Ectodermal cell (in vitro differentiated cells): Measurements from ENCODE around the gene TANC2.

Experiments
- H3K27ac ChIP-seq: 2 replicates; pipeline ENCODE4 v1.7.0; 2013; ENCODE audit warnings: mild to moderate bottlenecking, low read depth, low read length; ENCODE audit not compliant: insufficient read depth, poor library complexity, severe bottlenecking
- H3K27me3 ChIP-seq: 2 replicates; pipeline ENCODE4 v1.7.0; 2013; ENCODE audit warnings: mild to moderate bottlenecking, low read length; ENCODE audit not compliant: insufficient read depth, control insufficient read depth, poor library complexity, severe bottlenecking
- H3K36me3 ChIP-seq: one replicate; pipeline ENCODE4 v1.7.0; 2013; ENCODE audit warnings: low read length; ENCODE audit not compliant: control insufficient read depth, insufficient read depth
- H3K4me1 ChIP-seq: one replicate; pipeline ENCODE4 v1.7.0; 2013; ENCODE audit warnings: low read length; ENCODE audit not compliant: control insufficient read depth, insufficient read depth
- H3K4me3 ChIP-seq: 2 replicates; pipeline ENCODE4 v1.7.0; 2013; ENCODE audit warnings: low read depth, low read length, control low read depth; ENCODE audit not compliant: insufficient read depth
- H3K9me3 ChIP-seq: 2 replicates; pipeline ENCODE4 v1.7.0; 2013; ENCODE audit warnings: mild to moderate bottlenecking, low read length, moderate library complexity; ENCODE audit not compliant: control insufficient read depth
- WGBS, 2 experiments: methylation state at CpG; one replicate each; pipeline ENCODE4 v1.1.7; 2013; ENCODE audit warnings: missing lambda C conversion rate in 2 of 2; 5-methylcytosine and 5-hydroxymethylcytosine counted together

TANC2 gene

DNA sequence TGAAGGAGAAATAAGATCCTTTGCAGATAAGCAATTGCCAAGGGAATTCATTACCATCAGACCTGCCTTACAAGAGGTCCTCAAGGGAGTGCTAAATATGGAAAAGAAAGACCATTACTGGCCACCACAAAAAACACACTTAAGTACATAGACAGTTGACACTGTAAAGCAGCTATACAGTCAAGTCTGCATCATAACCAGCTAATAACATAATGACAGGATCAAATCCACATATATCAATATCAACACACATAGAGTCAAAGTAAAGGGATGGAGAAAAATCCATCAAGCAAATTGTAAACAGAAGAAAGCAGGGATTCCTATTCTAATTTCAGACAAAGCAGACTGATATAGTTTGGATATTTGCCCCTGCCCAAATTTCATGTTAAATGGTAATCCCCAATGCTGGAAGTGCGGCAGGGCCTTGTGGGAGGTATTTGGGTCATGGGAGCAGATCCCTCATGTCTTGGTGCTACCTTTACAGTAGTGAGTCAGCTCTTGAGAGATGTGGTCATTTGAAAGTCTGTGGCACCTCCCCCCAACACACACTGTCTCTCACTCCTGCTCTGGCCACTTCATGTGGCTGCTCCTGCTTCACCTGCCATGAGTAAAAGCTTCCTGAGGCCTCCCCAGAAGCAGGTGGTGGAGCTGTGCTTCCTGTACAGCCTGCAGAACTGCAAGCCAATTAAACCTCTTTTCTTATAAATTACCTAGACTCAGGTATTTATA, 32.8 kb downstream of the TANC2 start:
- WGBS, 2 experiments, result 96 to 100% methylated on average over 1 of the region's 1 CpG

DNA sequence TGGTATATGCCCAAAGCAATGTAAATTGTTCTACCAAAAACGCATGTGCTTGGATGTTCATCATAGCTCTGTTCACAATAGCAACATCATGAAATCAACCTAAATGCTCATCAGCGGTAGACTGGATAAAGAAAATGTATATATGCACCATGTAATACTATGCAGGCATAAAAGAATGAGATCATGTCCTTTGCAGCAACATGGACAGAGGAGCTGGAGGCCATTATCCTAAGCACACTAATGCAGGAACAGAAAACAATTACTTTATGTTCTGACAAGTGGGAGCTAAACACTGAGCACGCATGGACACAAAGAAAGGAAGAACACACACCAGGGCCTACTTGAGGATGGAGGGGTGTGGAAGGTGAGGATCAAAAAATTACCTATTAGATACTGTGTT, 33.7 kb downstream of the TANC2 start:
- no peaks in the 10 kb centered on the region for H3K27me3 ChIP-seq
- no peaks in the 10 kb centered on the region for H3K36me3 ChIP-seq
- H3K4me3 ChIP-seq, result no peak overlapping the region
- WGBS, 2 experiments, result 83 to 95% methylated on average over 3 of the region's 3 CpGs
- no peaks in the 10 kb centered on the region for H3K4me1 ChIP-seq
- no peaks in the 10 kb centered on the region for H3K9me3 ChIP-seq
- no peak overlapping the region for H3K27ac ChIP-seq

More for the DNA sequence above, 32.8 kb downstream of the TANC2 start:
- Histone ChIP-seq H3K36me3 (no peaks in the 10 kb centered on the region), H3K4me1 (no peaks in the 10 kb centered on the region), H3K4me3 (no peak overlapping the region), H3K9me3 (no peaks in the 10 kb centered on the region), H3K27me3 (no peaks in the 10 kb centered on the region), H3K27ac (no peak overlapping the region)

DNA sequence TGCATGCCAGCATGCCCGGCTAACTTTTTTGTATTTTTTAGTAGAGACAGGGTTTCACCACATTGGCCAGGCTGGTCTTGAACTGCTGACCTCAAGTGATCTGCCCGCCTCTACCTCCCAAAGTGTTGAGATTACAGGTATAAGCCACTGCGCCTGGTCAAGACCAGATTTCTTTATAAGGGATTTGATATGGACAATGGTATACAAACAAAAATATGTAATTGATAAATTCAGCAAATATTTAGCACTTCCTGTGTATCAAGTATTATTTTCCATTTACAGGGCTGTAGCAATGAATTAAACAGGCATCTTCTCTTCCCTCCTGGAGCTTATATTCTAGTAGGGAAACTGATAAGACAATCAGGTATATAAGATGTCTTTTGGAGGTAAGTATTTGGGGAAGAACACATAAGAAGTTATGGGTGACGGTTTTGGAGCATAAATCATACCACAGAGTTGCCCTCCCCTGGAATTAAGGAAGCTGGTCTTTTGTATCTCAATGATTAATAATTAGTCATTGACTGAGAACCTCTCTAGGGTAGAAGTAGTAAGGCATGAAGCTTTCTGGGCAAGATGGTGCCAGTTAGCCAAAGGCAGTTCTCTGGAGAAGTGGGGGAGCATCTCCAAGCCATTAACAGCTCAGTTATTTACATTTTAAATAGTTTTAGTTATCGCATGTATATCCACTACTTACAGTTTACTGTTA, 35.8 kb downstream of the TANC2 start:
- no peaks in the 10 kb centered on the region for H3K4me1 ChIP-seq

DNA sequence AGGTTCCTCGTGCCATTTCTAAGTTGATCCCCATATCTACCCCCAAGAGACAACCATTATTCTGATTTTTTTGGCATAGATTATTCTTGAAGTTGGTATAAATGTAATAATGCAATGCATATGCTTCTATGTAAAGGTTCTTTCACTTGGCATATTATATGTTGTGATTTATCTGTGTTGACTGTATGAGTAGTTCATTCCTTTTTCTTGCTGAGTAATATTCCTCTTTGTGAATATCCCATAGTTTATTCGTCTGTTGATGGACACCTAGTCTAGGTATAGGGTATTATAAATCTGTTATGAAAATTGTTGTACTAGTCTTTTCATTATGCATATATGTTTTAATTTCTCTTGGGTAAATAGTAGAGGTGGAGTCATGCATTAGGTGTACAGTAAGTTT, 36.6 kb downstream of the TANC2 start:
- Histone ChIP-seq H3K27me3 (no peaks in the 10 kb centered on the region), H3K27ac (no peak overlapping the region), H3K36me3 (no peaks in the 10 kb centered on the region), H3K9me3 (no peaks in the 10 kb centered on the region), H3K4me3 (no peak overlapping the region), H3K4me1 (no peaks in the 10 kb centered on the region)
- 94 to 100% methylated on average over 1 to 2 of the region's 2 CpGs for WGBS, 2 experiments

More for the DNA sequence above, 35.8 kb downstream of the TANC2 start:
- Histone ChIP-seq H3K27ac (no peak overlapping the region), H3K36me3 (no peaks in the 10 kb centered on the region), H3K9me3 (no peaks in the 10 kb centered on the region), H3K4me3 (no peak overlapping the region), H3K27me3 (no peaks in the 10 kb centered on the region)
- 90 to 98% methylated on average over 5 of the region's 5 CpGs for WGBS, 2 experiments

DNA sequence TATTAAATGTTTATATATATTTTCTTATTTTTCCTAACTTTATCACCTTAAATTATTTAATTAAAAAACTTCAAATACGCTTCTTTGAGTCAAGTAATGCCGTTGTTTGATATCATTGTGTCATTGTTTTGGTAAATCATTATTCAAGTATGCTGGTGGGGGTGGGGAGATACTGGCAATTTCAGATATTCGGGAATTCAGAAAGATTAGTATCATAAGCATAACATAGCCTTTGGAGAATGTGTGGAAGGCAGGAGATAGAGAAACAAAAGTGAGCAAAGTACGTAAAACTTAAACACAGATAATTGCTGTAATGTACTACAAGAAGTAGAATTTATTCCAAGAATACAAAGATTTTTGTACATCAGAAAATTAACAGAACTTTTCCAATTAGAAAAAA, 49.8 kb downstream of the TANC2 start:
- no peak overlapping the region for H3K4me3 ChIP-seq
- no peaks in the 10 kb centered on the region for H3K4me1 ChIP-seq
- no peaks in the 10 kb centered on the region for H3K36me3 ChIP-seq
- H3K9me3 ChIP-seq, result no peaks in the 10 kb centered on the region
- 94 to 95% methylated on average over 2 to 4 of the region's 4 CpGs for WGBS, 2 experiments
- H3K27me3 ChIP-seq, result no peaks in the 10 kb centered on the region
- H3K27ac ChIP-seq, result no peak overlapping the region
